HG03460 (cell line): ENCODE results near the gene FAM20B.

ENCODE experiments used
- ATAC-seq: cut with Tn5 transposase; IDR thresholded peaks from one replicate; pipeline ENCODE4 v1.9.1; 2021; ENCODE audit not compliant: unreplicated experiment

FAM20B gene

DNA sequence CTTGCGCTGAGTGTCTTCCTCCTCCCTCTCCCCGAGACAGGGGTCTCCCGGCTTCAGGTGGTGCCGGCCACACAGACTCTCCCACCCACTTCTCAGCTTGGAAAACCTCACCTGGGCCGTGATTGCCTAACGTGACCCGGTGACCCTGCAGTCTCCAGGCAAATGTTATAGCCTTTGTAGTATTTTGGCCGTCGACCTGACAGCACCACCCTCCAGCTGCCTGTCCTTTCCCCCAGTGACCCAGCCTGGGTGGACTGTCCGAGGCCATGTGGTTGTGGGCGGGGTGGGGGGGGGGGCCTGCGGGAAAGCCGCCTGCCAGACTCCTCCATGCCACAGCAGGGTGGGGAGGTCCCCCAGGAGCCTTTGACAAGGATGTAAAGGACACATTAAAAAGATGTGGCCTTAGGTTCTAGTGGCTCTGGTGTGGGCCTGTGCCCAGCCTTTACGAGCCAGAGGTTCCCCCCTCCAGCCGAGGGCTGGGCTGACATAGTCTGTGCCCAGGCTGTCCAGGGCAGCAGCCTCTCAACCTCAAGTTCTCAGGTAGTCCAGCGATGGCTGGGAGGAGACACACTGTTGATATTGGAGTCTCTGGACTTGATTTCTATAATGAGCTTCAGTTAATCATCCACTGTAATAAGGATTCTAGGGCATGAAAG is 64.3 kb downstream of the FAM20B start:
- ATAC-seq, result no peak

DNA sequence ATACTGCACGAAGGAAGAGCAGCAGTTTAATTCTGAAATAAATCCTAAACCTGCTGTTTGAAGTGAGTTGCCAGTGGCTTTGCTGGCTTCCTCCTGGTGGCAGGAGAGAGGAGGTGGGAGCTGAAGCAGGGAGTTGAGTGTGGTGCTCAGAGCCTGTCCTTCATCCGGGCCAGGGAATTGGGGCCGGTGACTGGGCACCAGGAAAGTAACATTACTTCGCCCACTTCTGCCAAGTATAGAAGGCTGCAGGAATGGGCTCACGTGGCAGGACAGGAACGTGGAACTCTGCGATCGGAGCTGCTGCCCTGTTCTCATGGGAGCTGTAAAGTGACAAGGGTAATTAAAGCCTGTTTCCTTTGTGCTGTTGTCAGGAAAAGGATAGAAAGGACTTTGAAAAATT is 64.8 kb downstream of the FAM20B start:
- ATAC-seq, result no peak

DNA sequence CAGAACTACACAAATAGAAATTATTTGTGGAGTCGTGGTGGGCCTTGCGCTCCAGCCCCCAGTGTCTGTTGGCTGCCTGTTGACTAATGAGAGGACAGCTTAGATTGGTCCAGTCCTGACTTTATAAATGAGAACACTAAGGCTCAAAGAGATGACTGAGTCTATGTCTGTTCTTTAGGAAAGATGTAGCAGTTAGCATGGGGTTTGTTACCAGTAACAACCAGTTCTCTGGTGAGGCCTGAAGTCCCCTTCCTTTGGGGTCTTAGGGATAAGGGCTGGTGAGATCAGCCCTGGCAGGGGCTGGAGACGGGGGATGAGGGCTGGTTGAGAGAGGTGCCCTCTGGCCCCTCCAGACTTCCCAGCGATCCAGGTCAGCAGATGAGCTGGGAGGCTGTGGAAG is 65.2 kb downstream of the FAM20B start:
- no peak for ATAC-seq

DNA sequence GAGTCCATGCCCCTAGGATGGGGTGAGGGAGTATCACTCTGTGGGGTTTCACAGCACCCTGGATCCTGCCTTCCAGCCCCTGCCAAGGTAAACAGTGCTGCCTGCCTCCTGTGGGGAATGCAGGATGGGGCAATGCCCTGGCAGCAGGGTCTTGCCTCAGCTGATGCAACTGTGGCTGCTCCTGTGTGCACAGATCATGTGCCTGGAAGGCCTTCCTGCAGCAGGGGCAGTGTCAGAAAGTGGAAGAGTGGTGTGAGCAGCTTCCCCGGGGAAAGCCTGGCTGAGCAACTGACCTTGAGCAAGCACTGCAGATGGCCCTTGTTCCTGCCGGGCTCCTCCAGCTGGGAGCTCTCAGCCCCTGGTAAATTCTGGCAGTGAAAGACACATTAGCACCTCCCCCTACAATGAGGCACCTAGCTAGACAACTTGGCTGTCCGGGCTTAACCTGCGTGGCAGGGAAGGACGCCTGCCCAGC is 66.0 kb downstream of the FAM20B start:
- no peak for ATAC-seq

DNA sequence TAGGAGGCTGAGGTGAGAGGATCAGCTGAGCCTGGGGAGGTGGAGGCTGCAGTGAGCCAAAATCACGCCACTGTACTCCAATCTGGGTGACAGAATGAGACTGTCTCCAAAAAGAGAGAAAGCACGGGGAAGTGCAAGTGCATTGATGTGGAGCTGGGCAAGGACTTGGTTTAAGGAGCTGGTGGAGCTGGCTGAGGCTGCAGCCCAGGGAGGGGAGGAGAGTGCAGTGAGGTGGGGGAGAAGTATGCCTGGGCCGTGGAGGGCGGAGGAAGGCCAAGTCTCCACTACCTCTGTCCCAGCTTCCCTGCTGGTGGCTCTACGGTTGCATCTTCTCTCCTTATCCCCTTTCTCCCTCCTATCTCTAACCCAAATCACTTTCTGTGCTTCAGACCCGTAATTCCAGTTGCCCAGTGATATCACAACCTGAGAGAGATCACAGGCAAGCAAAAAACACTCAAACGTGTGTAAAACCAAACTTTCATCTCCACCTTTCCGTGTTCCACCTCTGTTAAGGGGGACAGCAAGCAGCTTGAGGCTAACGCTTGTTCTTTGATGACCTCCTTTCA is 67.3 kb downstream of the FAM20B start:
- no peak for ATAC-seq

DNA sequence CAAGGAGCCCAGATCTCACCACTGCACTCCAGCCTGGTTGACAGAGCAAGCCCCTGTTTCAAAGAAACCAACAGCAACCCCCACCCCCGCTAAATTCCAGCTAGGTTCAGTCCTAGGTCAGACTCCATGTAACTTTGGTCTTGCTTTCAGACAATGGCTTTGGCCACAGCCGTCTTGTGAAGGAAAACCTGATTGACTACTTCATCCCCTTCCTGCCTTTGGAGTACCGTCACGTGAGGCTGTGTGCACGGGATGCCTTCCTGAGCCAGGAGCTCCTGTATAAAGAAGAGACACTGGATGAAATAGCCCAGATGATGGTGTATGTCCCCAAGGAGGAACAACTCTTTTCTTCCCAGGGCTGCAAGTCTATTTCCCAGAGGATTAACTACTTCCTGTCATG is 69.1 kb downstream of the FAM20B start:
- no peak for ATAC-seq

DNA sequence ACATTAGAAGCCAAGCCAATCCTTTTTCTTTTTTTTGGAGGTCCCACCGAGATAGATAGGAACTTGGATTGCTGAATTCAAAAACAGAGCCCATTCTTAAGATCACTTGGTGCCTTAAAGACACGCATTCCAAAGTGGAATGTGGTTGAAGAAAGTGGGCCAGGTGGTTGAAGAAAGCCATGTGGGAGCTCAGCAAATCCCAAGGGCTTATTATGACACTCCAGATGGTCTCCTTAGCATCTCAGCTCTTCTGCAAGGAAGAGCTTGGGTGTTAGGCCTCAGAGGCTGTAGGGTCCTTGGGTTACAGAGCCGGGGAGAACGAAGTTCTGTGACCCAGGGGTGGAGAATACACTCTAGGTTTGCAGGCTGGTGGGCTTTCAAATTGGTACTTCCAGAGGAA is 69.7 kb downstream of the FAM20B start:
- ATAC-seq, result no peak

DNA sequence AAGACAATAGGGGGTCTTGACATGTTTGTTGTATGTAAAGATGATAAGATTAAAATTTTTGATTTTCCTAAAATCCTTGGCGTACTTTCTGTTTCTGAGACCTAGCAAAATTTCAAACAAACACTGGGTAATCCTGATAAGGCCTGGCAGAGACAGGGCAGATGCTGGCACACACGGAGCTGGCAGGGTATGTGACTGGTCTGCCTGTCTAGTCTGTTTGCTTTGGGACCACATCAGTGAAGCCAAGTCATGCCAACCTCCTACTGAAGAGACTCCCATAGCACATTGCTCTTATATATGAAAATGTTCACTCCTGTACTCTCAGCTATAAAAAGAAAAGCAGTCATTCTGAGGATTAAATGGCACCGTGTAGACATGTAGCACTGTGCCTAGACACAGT is 70.2 kb downstream of the FAM20B start:
- ATAC-seq, result no peak

DNA sequence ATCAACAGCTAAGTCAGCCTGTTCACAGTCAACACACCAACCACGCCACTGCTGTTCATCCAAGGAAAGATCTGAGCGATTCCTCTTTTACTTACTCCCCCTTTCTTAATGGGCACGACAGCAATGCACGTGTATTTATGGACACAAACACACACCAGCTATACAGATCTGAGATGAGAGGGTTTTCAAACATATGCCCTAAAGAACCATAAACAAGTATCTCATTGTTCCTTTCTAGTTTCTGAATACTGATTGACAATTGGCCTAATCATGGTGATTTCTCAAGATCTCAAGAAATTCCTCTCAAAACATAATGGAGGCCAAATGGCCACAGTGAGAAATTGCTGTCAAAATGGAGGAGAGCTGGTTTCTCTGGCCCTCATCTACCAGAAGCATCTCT is 74.2 kb downstream of the FAM20B start:
- no peak for ATAC-seq

DNA sequence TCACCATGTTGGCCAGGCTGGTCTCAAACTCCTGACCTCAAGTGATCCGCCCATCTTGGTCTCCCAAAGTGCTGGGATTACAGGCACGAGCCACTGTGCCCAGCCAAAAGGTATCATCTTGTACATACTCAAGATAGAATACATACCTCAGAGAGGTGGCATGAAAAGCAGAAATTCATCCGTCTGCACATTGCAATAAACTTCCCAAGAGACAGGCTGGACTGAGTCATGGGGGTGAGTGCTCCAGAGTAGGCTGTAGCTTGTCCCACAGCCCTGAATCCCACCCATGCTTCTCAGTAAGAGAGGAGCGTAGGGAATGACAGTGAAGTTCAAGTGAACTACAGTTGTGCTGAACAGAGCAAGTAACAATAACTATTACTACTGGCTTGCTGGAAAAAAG is 75.9 kb downstream of the FAM20B start:
- no peak for ATAC-seq

DNA sequence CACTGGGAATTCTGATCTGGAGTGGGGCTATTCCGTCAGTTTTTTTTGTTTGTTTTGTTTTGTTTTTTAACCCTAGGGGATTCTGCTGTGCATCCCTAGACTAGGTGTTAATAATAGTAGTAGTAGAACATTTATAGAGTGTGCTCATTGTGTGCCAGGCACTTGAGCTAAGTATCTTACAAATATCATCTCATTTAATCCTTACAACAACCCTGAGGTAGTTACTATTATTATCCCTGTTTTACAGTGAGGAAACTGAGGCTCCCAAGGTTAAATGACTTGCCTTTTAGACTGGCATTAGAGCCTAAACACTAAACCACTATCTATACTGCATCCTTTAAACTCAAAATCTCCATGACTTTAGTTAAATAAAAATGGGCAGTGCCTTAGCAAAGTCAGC is 78.3 kb downstream of the FAM20B start:
- no peak for ATAC-seq

DNA sequence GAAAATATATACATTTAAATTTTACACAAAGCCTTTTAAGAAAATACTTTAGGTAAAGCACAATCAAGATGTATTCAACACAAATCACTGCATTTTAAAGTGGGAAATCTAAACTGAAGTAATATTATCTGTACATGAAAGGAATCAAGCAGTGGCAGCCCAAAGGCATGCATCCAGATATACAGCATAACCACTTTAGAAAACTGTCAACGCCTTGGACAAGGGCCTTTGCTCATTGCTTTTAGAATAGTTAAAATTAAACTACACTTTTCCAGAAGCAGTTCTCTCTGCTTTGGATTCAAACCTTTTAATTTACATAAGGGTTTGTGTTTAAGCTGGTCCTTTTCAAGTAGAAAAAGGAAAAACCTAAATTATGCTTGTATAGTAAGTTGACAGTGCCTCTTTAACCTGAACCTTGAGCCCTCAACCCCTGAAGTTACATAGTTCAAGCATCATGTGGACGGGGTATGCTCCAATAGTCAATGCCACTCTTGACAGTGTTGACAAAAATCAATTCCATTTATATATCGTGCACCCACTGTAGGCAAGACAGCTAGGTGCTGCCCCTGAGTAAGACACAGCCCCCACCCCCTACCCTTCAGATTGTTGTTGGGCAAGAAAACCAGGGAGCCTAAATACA is 79.0 kb downstream of the FAM20B start:
- ATAC-seq, result no peak

DNA sequence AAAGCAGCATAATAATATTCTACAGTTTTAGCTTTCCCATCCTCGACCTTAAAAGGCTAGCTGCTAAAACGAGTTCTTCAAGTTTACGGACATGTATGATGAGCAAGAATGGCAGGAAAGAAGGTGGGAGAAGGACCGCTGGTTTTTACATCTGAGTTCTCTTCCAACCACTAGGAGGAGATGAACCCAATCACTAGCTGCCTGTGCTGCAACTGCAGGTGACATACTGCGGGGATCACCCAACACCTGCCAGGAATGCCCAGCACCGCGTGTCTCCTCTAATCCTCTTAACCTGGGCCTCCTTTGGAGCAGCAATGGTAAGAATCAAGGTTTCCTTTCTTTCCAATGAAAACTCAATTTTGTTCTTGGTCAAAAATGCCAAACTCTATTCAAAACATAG is 79.7 kb downstream of the FAM20B start:
- ATAC-seq, result no peak

DNA sequence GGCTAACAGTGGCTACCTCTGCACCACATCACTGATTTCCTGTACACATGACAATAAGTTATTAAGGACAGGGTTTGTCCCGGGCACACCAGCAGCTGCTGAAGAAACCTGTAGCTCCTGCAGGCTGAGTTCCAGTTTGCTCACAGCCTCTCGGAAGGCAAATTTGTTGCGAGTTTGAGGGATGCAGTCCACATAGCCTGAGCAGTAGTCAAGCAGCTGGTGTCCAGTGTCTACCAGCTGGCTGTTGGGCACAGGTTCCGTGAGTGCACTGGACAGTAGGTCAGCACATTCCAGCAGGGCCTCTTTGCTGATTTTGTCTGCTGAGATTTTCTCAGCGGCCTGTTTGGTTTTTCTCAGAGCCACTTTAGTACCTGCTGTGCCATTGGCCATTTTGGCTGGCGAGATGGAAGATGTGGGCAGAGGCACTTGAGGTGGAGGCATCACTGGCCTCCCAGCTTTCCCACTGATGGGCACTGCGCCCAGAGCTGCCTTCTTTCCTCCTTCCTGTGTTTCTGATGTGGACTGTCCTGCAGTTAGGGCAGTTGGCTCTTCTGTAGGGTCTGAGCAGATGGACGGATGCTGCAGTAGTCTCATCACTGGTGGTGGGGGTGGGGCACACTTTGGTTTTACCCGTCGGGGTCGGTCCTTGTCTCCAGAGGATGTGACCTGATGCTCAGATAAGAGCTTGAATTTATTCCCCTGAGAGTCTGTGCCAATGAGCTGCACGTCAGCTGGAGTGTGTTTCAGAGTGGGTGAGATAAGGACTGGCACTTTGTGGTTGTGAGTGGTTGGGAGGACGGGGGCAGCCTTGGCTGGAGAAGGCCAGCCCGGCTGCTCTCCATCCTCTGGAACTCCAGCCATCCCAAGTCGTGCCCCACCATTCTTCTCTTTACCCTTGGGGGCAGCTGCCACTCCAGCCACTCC is 82.3 kb downstream of the FAM20B start:
- no peak for ATAC-seq

DNA sequence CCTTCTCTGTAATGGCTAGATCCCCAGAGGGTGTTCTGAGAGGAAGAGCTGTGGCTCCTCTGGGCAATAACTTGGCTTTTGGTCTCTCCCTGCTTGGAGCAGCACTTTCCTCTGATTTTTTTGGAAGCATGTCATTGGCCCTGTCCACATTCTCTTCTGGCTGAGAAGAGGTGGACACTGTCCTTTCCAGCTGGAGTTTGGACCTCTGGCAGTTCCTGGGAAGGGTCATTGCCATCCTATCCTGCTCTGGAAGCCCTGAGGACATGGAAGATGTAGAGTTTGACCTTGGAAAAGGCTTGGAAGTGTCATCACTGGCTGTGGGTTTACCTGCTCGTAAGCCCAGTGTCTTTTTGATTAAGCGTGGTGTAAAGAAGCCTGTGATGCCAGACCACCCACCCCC is 83.0 kb downstream of the FAM20B start:
- no peak for ATAC-seq

DNA sequence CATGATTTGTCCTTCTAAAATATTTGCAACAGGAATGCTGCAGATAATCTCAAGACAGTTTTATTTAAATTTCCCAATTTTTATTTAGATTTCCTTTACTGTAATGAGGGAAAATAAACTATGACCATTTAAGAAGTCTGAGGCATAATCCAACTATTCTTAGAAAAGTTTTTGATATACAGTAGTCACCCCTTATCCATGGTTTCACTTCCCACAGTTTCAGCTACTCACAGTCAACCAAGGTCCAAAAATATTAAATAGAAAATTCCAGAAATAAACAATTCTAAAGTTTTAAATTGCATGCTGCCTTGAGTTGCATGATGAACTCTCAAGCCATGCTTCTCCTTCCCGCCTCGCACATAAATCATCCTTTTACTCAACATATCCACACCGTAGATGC is 89.5 kb downstream of the FAM20B start:
- no peak for ATAC-seq

DNA sequence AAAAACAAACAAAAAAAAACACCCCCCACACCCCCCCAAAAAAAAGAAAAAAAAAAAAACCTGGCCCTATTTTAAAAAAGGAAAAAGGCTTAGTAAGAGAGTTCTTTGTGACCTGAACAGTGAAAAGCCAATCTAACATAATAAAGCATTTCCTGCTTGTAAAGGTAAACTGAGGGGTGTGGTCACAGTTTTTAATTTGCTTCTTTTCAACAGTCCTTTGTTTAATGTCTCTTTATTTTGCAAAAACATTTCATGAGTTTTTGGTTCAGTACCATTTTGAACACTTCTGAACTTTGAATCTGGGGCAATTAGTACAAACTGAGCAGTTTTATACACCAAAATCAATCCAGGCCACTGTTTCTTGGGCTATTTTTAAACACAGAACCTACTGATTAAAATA is 93.8 kb downstream of the FAM20B start:
- ATAC-seq, result no peak

DNA sequence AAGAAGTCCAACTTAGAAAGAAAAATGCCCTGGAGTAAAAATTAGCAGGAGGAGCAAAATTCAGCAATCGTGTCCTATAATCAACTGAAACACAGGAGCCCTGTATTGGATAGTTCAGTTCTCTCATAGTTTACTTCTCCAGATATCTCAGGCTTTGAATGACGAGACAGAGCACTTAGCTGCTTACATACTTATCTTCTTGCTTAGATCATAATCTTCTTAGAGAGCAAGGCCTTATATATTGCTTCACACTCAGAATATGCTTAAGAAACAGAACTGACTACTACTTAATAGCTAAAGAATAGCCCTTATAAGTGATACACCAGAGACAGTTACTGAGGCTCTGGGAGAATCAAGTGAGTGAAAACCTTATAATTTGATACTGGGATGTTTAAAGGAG is 95.0 kb downstream of the FAM20B start:
- ATAC-seq, result no peak

DNA sequence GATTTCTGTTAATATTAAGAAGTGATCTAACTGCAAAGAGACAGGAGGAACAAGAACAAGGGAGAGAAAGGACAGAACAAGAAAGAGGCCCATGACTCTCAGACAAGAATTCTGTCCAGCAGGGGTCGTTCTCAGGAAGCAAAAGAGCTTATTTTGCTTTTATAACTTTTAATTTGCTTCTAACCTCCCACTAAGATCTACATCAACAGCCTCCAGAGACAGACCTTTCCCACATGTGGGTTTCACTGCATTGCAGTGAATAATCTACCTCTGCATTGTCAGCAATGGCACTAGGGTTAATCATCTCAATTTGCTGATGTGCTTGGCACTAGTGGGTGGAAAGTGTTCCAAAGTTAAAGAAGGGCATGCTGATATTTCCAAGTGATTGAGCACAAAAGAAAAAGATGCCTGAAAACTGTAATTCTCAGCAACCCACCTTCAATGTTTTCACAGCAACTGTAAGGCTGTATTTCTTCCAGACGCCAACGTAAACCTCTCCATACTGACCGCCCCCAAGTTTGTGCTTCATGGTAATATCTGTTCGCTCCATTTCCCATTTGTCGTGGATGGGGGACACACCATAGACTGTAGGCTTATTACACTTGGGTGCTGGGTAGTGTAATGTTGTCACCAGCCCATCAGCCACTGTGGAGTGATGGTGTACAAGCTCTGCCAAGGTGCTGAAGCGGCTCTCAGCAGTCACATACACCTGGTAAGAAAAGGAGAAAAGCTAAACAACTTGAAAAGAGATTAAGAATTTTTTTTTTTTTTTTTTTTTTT is 95.7 kb downstream of the FAM20B start:
- ATAC-seq, result no peak

DNA sequence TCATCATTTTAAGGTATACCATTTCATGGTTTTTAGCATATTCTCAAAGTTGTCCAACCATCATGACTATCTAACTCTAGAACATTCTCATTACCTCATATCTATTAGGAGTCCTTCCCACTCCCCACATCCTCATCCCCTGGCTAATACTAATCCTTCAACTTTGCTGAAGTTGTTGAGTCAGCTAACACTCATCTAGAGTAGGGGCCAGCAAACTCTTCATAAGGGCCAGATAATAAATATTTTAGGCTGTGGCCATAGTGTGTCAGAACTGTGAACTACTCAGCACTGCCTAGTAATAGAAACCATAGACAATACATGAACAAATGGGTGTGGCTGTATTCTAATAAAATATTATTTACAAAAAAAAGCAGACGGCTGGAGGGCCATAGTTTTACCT is 99.2 kb downstream of the FAM20B start:
- ATAC-seq, result no peak
